ENCODE measurements around the gene OR11L1. TPM values are rescaled to one million over a fixed set of nuclear protein-coding genes. Genes with fewer than 3 reads are reported as not detected.

The OR11L1 gene, protein sequence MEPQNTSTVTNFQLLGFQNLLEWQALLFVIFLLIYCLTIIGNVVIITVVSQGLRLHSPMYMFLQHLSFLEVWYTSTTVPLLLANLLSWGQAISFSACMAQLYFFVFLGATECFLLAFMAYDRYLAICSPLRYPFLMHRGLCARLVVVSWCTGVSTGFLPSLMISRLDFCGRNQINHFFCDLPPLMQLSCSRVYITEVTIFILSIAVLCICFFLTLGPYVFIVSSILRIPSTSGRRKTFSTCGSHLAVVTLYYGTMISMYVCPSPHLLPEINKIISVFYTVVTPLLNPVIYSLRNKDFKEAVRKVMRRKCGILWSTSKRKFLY
- not detected in 2 replicates for total RNA-seq

DNA sequence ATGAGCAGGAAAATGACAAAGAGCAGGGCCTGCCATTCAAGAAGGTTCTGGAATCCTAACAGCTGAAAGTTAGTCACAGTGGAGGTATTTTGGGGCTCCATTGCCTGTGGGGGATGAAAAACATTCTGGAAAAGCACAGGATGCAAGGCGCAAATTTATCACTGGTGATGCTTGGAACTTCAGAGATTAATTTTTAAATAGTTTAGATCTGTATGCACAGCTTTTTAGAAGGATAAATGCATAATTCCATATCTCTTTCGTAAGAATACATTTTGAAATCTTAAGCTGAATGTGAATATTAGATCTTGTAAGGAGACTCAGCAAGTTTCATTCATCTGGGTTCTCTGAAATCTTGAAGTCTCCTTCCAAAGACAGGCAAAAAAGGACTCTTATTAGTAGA is at the start of gene OR11L1:
Gene OR11L1, minus strand, starts transcription at position 101 of the 400 bp plus-strand sequence. Its CDS starts 0 bp downstream, at position 101.

DNA sequence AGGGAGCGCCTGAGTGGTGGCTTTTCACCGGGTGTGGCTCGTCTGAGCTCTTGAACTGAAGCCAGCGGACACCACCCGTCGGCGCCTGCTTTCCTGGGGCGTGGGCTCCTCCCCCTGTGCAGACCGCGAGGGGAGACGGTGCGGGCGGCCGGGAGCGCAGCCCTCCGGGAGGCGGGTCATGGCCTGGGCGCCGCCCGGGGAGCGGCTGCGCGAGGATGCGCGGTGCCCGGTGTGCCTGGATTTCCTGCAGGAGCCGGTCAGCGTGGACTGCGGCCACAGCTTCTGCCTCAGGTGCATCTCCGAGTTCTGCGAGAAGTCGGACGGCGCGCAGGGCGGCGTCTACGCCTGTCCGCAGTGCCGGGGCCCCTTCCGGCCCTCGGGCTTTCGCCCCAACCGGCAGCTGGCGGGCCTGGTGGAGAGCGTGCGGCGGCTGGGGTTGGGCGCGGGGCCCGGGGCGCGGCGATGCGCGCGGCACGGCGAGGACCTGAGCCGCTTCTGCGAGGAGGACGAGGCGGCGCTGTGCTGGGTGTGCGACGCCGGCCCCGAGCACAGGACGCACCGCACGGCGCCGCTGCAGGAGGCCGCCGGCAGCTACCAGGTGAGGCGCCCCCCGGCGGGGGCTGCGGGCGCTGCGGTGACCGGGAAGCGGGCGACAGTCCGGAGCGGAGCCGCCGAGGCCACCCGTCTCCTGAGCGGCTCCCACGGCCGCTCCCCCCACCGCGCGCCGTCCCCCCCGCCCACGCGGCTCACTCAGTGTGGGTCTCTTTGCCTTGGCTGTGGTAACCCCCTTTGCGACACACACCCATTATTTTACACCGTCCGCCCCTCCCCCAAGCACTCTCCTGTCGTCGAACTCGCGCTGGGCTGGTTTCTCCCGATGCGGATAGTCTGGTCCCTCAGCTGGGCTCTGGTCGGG is 15.6 kb upstream of the OR11L1 start, which contains the start of gene TRIM58:
Gene TRIM58, plus strand, starts transcription at position 119 of the 916 bp plus-strand sequence. Its CDS starts 60 bp downstream, at position 179.

DNA sequence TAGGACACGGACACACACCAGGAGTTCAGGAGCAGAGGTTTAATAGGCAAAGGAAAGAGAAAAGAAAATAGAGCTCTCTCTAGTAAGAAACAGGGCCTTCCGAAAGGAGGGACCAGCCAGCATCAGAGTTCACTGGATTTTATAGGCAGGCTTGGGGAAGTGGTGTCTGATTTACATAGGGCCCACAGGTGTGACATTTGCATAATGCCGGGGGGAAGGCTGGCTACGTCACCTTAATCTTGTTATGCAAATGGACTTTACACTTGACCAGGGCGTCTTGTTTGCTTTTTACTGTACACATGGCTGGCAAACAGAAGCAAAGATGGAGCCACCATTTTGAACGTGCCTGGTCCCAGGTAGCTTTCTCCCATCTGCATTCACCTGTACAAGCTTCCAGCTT is 17.7 kb downstream of the OR11L1 start, which contains the start of gene OR14A16:
Gene OR14A16, minus strand, starts transcription at position 97 of the 400 bp plus-strand sequence. CDS start 8,390 bp downstream, outside the sequence.

Other genes with a start within 250 kb of the OR11L1 start
- gene OR2G3, start 236.3 kb downstream of the OR11L1 start, total RNA-seq, result not detected in 2 replicates
- gene OR13G1, start 162.2 kb downstream of the OR11L1 start, total RNA-seq, result not detected in 2 replicates
- gene OR6F1, start 125.2 kb downstream of the OR11L1 start, total RNA-seq, result not detected in 2 replicates
- not detected in 2 replicates for gene OR14K1, start 103.3 kb downstream of the OR11L1 start, total RNA-seq
- gene OR14A2, start 93.8 kb downstream of the OR11L1 start, total RNA-seq, result not detected in 2 replicates
- gene OR1C1, start 81.3 kb downstream of the OR11L1 start, total RNA-seq, result not detected in 2 replicates
- gene OR14A16, start 17.8 kb downstream of the OR11L1 start, total RNA-seq, result not detected in 2 replicates
- 4.1 and 4.4 TPM in 2 replicates for gene TRIM58, start 15.3 kb upstream of the OR11L1 start, total RNA-seq
- 1.1 and 4.2 TPM in 2 replicates for gene OR2W3, start 53.7 kb upstream of the OR11L1 start, total RNA-seq
- gene OR2T8, start 78.4 kb upstream of the OR11L1 start, total RNA-seq, result not detected in 2 replicates
- gene OR2AJ1, start 83.0 kb upstream of the OR11L1 start, total RNA-seq, result 0.13 TPM in 1 of 2 replicates, not detected in the other
- gene OR2L8, start 107.0 kb upstream of the OR11L1 start, total RNA-seq, result not detected in 2 replicates
- gene OR2AK2, start 123.3 kb upstream of the OR11L1 start, total RNA-seq, result not detected in 2 replicates
- gene OR2L5, start 171.8 kb upstream of the OR11L1 start, total RNA-seq, result not detected in 2 replicates
- gene OR2L2, start 188.2 kb upstream of the OR11L1 start, total RNA-seq, result not detected in 2 replicates
- not detected in 2 replicates for gene OR2L3, start 204.9 kb upstream of the OR11L1 start, total RNA-seq